ENCODE results near the gene CCDC182.

The CCDC182 gene

DNA sequence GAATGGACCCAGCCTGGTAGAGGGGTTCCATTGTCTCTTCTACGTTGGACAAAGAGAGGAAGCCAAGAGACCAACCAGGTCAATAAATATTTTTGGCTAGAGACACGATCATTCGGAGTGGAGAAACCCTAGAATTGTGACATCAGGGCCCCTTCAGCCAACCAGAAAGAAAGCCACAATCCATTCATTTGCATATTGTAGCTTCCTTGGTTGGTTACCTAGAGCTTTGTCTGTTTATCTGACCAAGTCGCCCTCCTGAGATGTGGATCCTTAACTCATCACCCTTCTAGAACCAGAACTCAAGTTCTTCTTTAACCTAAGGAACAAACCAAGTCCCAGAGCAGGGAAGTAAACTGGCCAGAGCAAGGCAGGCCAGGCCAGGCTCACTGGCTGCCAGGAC is at the start of gene CCDC182:
TSS of gene CCDC182 (minus strand) at position 58 of the 400 bp plus-strand sequence. CDS start at position 31, 27 bp downstream.
- no peak for DNase-seq

GRCh38 chr17:57794841-57795240 is 49.7 kb upstream of the CCDC182 start:
- DNase-seq = no peak

GRCh38 chr17:57788725-57789124 is 43.6 kb upstream of the CCDC182 start:
- DNase-seq = no peak

DNA sequence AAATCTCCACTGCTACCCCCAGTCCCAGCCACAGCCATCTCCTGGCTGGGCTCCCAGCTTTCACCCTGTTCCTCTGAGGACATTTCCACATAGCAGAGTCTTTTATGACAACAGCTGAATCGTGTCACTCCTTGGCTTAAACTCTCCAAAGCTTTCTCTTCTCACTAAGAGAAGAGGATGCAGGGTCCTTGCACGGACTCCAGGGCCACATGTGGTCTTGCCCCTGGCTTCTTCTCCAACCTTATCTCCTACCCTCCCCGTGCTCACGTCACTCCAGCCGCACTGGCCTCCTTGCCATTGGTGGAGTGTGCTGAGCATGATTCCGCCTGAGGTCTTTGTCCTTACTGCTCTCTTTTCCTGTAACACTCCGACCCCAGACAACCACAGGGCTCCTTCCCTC is 39.9 kb upstream of the CCDC182 start:
- DNase-seq = no peak

DNA sequence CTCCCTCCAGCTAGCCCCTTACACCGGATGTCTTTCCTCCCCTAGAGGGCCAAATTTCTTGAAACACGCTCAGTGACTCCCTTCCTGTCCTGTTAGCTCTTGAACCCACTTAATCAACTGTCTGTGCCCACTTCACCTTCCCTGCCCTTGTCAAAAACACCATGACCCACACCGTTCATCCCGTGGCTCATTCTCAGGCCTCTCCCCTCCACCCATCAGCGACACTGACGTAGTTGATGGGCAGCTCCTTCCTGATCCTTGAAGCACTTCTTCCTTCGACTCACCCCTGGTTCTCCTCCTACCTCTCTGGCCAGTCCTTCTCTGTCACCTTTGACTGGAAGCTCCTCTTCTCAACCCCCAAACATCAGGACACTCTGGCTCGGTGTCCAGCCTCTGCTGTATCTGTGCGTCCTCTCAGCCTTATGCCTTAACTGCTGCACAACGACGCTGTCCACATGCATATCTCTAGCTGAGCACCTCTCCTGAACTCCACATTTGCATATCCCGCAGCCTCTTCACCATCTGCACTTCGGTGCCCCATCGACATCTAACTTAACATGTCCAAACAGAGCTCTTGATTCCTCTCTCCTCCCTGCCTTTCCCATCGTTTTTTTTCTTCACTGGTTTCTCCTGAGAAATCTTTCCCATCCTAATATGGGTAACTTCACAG is 39.3 kb upstream of the CCDC182 start:
- DNase-seq = no peak

DNA sequence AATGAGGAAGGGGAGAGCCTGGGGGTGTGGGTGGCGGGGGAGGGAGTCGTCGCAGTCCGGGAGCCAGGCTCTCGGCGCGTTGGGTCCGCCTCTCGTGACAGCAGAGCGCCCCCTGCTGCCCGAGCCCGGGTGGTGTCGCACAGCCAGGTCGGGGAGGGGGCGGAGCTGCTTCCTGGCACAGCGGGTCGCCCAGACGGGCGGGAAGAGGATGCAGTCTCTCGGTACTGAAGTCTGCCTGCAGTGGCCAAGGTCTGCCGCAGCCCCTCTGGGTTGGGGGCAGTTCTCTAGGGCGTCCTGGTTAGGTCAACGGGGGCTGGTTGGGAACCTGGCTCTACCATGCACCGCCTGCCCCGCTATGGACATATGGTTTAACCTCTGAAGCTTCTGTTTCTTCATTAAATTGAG is 38.2 kb upstream of the CCDC182 start:
- DNase-seq = peak; percentile 77

DNA sequence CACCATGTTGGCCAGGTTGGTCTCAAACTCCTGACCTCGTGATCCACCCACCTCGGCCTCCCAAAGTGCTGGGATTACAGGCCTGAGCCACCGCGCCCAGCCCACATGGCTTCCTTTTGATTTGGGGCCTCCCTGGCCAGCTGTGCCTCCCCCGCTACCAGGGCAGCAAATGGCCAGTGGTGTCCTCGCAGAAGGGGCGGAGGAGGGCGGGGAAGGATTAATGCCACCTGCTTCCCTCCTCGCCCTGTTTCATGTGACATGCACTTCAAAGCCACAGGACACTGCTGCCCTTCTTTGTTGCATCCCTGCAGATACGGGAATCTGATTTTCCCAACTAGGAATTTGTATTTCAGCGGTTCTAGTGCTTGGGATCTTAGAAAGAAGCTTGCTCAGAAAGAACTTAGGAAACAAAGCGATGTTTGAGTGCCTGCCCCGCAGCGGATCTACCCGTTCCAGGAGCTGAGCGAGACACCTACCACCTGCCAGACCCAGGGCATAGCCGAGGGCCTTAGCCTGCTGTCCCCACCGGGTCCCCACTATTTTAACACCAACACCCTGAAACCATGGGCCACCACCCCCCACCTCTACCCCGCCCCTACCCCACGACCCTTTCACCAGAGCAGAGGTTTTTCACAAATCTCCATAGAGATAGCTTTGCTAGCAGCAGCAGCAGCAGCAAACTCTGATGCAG is 37.7 kb upstream of the CCDC182 start:
- no peak for DNase-seq

GRCh38 chr17:57782062-57782490 is 37.0 kb upstream of the CCDC182 start:
- DNase-seq = no peak

GRCh38 chr17:57781386-57782061 is 36.4 kb upstream of the CCDC182 start:
- DNase-seq = no peak

- no peak for DNase-seq
These were observed 34.6 kb upstream of the CCDC182 start for GRCh38 chr17:57779706-57780105.

DNA sequence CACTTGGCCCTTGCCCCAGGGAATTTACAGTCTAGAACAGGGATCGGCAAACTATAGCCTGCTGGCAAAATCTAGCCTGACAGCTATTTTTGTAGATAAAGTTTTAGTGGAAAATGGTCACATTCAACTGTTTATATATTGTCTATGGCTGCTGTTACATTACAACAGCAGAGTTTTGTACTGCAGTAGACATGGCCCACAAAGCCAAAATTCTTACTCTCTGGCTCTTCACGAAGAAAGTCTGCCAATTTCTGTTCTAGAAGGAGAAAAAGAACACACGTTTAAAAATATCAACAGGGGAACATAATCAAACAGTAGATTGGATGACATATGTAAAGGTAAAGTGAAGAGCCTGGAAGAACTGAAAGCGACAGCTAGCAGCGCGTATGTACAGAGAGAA is 33.2 kb upstream of the CCDC182 start:
- DNase-seq = no peak

DNA sequence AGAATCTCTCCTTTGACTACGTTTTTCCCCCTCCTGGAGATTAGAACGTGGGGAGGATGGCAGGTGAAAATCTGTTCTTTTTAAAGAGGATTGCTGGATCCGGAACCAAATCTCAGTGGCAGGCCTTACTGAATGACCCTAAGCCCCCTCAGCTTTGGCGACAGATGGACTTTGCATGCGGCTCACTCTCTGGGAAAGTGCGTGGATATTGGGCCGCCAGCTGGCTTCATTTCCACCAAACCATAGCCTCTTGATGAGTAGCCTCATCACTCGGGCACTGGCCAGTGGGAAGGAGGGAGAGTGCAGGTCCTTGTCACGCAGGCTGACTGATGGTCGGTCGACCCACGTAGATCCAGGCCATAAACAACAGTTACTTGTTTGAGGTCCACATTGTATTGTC is 31.3 kb upstream of the CCDC182 start:
- no peak for DNase-seq

- DNase-seq = no peak
These were observed 29.8 kb upstream of the CCDC182 start for GRCh38 chr17:57774872-57775271.

GRCh38 chr17:57773557-57773956 is 28.5 kb upstream of the CCDC182 start:
- no peak for DNase-seq

- no peak for DNase-seq
These were observed 27.7 kb upstream of the CCDC182 start for GRCh38 chr17:57772774-57773173.

DNA sequence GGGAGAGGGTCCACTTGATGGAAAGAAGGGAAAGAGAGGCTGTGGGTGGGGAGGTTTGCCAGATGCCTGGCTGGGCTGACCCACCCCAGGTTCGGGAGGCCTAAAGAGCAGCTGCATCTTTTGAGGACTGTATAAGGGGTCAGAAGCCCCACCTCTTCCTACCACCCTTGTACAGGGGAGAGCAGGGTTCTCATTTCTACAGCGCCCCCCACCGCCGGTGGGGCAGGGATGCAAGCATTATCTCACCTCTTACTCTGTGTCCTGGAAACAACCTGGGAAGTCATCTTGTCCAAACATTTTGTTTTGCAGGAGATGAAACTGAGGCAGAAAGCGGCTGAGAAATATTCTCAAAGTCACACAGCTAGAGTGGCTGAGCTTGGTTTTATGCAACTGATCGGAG is 22.5 kb upstream of the CCDC182 start:
- no peak for DNase-seq

- no peak for DNase-seq
These were observed 21.3 kb upstream of the CCDC182 start for GRCh38 chr17:57766318-57766943.

DNA sequence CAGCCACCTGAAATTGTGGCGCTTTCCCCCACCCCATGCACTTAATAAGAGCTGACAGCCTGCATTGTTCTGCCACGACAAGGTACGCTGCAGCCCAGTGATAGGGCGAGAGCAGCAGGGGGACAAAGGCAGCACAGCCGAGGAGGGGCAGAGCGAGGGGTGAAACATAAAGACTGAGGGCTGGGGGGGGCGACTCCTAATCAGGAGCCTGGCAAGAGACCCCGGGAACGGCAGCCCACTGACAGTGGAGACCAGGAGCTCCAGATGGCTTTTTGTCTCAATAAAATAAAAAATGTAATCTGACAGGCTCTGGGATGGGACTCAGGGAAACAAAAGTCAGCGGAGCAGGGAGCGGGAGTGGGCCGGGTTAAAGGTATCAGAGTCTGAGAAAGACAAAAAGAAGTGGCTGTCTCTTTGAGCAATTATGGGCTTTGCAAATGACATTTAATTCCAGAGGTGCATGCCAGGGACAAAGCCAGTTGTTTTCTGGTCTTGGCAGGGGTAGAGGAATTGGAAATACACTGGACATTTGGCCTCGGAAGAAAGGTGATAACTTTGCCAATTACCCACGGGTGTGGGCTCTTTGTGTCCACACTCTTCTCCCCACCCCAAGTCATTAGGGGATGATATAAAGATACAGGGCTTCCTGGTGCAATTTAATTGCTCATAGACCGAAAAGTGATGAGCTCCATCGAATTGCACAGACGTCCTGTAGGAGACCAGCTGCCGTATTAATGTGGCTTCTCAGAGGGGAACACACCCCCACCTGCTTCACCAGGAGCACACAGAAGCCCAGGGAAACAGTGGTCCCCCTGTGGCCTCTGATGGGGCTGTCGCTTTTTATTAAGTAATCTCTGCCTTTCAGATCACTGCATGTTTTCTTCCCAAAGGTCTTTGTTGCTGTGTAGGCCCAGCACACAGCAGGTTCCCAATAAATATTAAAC is 17.6 kb upstream of the CCDC182 start:
- no peak for DNase-seq

- no peak for DNase-seq
These were observed 16.8 kb upstream of the CCDC182 start for GRCh38 chr17:57761887-57762286.

DNA sequence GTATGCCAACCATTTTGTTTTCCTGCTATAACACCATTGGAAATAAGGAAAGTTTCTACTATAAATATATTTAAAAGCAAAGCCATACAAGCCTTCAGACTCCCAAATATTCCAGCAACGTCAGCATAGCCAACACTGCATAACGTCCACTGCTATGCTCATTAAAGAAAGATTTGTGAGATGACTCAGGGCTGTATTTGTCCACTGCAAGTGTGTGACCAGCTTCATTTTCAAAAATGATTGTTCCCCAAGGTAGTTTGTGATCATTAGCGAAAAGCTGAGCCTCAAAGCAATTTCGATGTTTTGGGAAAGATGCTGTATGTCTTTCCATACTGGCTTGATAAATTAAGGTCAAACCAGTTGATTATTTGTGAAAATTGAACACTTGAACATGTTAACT is 14.9 kb upstream of the CCDC182 start:
- DNase-seq = no peak

DNA sequence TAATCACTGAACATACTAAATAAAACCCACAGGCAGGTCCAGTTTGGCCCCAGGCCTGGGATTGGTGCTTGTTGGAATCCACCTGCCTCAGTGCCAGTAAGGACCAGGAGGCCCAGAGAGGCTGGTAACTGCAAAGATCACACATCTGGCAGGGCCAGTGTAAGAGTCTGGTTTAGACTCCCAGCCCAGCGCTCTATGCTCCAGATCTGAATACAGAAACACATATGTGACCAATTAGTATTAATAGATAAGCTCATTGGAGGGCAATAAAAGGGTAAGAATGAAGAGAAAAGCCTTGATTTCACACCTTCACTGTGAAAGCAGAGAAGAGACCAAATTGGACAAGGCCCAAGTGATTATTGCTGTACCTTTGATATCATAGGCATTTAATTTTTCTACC is 13.6 kb upstream of the CCDC182 start:
- DNase-seq = no peak

- no peak for DNase-seq
These were observed 12.6 kb upstream of the CCDC182 start for GRCh38 chr17:57757735-57758134.

- no peak for DNase-seq
These were observed 11.9 kb upstream of the CCDC182 start for GRCh38 chr17:57756951-57757350.

Measured in stimulated activated CD4-positive, alpha-beta T cell treated with anti-CD3 and anti-CD28 coated beads, Interleukin-4, amount 100 ng/mL, for 1 hour (primary cell).